H1 (cell line): ENCODE data around the gene HDDC3. TPM values are rescaled to one million over a fixed set of nuclear protein-coding genes. Genes with fewer than 3 reads are reported as not detected.

ENCODE experiments used
- CHD7 ChIP-seq: fragments of 300-600 bp; sonication (generic); IDR thresholded peaks from 2 replicates; pipeline ENCODE4 v1.7.1; 2012; ENCODE audit warnings: low read length, moderate library complexity, mild to moderate bottlenecking, inconsistent platforms; ENCODE audit not compliant: insufficient replicate concordance
- GABPA ChIP-seq: IDR thresholded peaks from 2 replicates; pipeline ENCODE4 v1.6.1; 2011; ENCODE audit warnings: mild to moderate bottlenecking, low read length, moderate library complexity, borderline replicate concordance; ENCODE audit not compliant: insufficient read depth
- GTF2F1 ChIP-seq: IDR thresholded peaks from 2 replicates; pipeline ENCODE4 v1.6.1; 2012; ENCODE audit warnings: low read depth, low read length, improper control_type of control experiment, borderline replicate concordance
- HDAC6 ChIP-seq: IDR thresholded peaks from one replicate; pipeline ENCODE4 v1.7.1; 2012; ENCODE audit warnings: low read depth, mild to moderate bottlenecking, inconsistent platforms, low read length, moderate library complexity
- JUND ChIP-seq: IDR thresholded peaks from 2 replicates; pipeline ENCODE4 v1.6.1; 2011; ENCODE audit warnings: mild to moderate bottlenecking, improper control_type of control experiment, low read length
- POLR2AphosphoS5 ChIP-seq: IDR thresholded peaks from 2 replicates; pipeline ENCODE4 v1.6.1; 2011; ENCODE audit warnings: low read depth, low read length
- RNF2 ChIP-seq: fragments of 200-900, 300-1000 bp; sonication (generic); IDR thresholded peaks from 2 replicates; pipeline ENCODE4 v1.7.1; 2016; ENCODE audit warnings: borderline replicate concordance, low read depth, mild to moderate bottlenecking, antibody characterized with exemption, low read length; ENCODE audit not compliant: poor library complexity, severe bottlenecking; ENCODE audit errors: missing control alignments
- SRF ChIP-seq: IDR thresholded peaks from 2 replicates; pipeline ENCODE4 v1.6.1; 2011; ENCODE audit warnings: mild to moderate bottlenecking, low read depth, low read length, moderate library complexity
- USF2 ChIP-seq: IDR thresholded peaks from 2 replicates; pipeline ENCODE4 v1.6.1; 2011; ENCODE audit warnings: low read length, improper control_type of control experiment
- polyA plus RNA-seq, 7 experiments: library from polyadenylated mRNA; depleted of rRNA in 3 of 7; stranded (reverse) in 5 of 7; unstranded in 2 of 7; fragments of >200 nt in 5 of 7; fragments of 200-250 nt in 2 of 7; gene quantifications; 1 replicate in 5 of 7; 2 replicates in 1 of 7; 4 replicates in 1 of 7; pipeline versions ENCODE4 v1.2.1 to v1.2.3, GENCODE V29; 2011 to 2013; ENCODE audit warnings: missing spikeins in 2 of 7, mixed read lengths in 2 of 7
- total RNA-seq: library from RNA; stranded (reverse); fragmentation: NEBNext Ultra II Directional; extraction: Animal tissue kit (Norgen Biotek cat#: 25700); gene quantifications from 2 replicates; pipeline ENCODE4 v1.2.1, GENCODE V29; 2021

Gene HDDC3
- total and polyA plus RNA-seq, 2 of the 8 experiments (the other 6 are each of a cell fraction or from before 2014, with no cell fraction given), result 16.3 to 16.5 TPM

GRCh38 chr15:90942354-90943120 is 10.2 kb upstream of the HDDC3 start (continued):
- TF ChIP-seq CHD7 (no peak), SRF (no peak), GABPA (no peak), POLR2AphosphoS5 (no peak), HDAC6 (no peak), JUND (no peak), USF2 (no peak), GTF2F1 (no peak), RNF2 (no peak)
